ENCODE measurements around the gene OOSP3. TPM values are rescaled to one million over a fixed set of nuclear protein-coding genes. Genes with fewer than 3 reads are reported as not detected.
A peak's percentile ranks its signal among the peaks of the same experiment; 100 is the strongest.

The OOSP3 gene
- total RNA-seq, 1 experiment from 2014 or later, result not detected

GRCh38 chr11:59891781-59892181 is 13.2 kb downstream of the OOSP3 start:
- CTCF ChIA-PET, result no interaction called here
- Histone ChIP-seq H3K27me3 (ENCODE audit: insufficient read depth, low read depth) (no peaks in the 10 kb centered on the region), H3K79me2 (ENCODE audit: low read depth) (no peaks in the 10 kb centered on the region), H3F3A (ENCODE audit: insufficient read depth, low read depth) (no peaks in the 10 kb centered on the region), H3K9me3 (ENCODE audit: insufficient read depth, low read depth) (0 out of 2 replicates have a peak, but pooled peaks cover 6% of the 10 kb centered on the region), H2AFZ (no peak overlapping the region), H4K20me1 (ENCODE audit: insufficient read depth) (no peaks in the 10 kb centered on the region), H3K4me1 (replicated peaks; ENCODE audit: insufficient read depth) (no peaks in the 10 kb centered on the region), H3K9me2 (ENCODE audit: insufficient read depth) (no peaks in the 10 kb centered on the region), H3K4me2 (no peak overlapping the region), H3K4me3 (no peak overlapping the region), H3K27ac (no peak overlapping the region), H3K36me3 (ENCODE audit: low read depth) (no peaks in the 10 kb centered on the region)
- TF ChIP-seq CTCF (conservative IDR thresholded peaks at IDR 0.05), result no peak
- TF ChIP-seq EZH2 (IDR thresholded peaks at IDR 0.05; ENCODE audit: low read depth), result no peak
- intact Hi-C loops (cut with micrococcal nuclease; ENCODE audit: unreplicated experiment), result no loop called here
- DNase-seq, result no peak
- BruUV-seq (replicated peaks), result no TSS peak
- POLR2A ChIA-PET (ENCODE audit: unreplicated experiment), result no interaction called here

- H3K36me3 ChIP-seq (ENCODE audit: low read depth), result no peaks in the 10 kb centered on the region
- intact Hi-C loops (cut with micrococcal nuclease; ENCODE audit: unreplicated experiment), result no loop called here
- H3K4me3 ChIP-seq, result no peak overlapping the region
- no peak overlapping the region for H3K4me2 ChIP-seq
- no peak for DNase-seq
- ChIA-PET POLR2A (ENCODE audit: unreplicated experiment) (interaction anchor here (0.7 kb wide), 1 partner anchor 827 kb away, joined by 11 read pairs; no protein-coding TSS in a partner anchor), CTCF (no interaction called here)
- H2AFZ ChIP-seq, result no peak overlapping the region
- H3K27ac ChIP-seq, result no peak overlapping the region
- no TSS peak for BruUV-seq (replicated peaks)
- no peaks in the 10 kb centered on the region for H3F3A ChIP-seq (ENCODE audit: insufficient read depth, low read depth)
- TF ChIP-seq EZH2 (IDR thresholded peaks at IDR 0.05; ENCODE audit: low read depth), result no peak
- TF ChIP-seq CTCF (conservative IDR thresholded peaks at IDR 0.05), result no peak
- H3K4me1 ChIP-seq (replicated peaks; ENCODE audit: insufficient read depth), result no peaks in the 10 kb centered on the region
- no peaks in the 10 kb centered on the region; the same call in 1 of the 2 replicates for H3K9me2 ChIP-seq (ENCODE audit: insufficient read depth)
- H3K9me3 ChIP-seq (ENCODE audit: insufficient read depth, low read depth), result no peaks in the 10 kb centered on the region
- no peaks in the 10 kb centered on the region for H3K79me2 ChIP-seq (ENCODE audit: low read depth)
- H3K27me3 ChIP-seq (ENCODE audit: insufficient read depth, low read depth), result no peaks in the 10 kb centered on the region
- no peaks in the 10 kb centered on the region for H4K20me1 ChIP-seq (ENCODE audit: insufficient read depth)
Observed at GRCh38 chr11:59894616-59895015, 16.0 kb downstream of the OOSP3 start.

GRCh38 chr11:59898046-59898445 is 19.5 kb downstream of the OOSP3 start:
- H3K27ac ChIP-seq, result no peak overlapping the region
- CTCF ChIA-PET, result interaction anchor here (0.6 kb wide), 1 partner anchor 41 kb away, joined by 3 read pairs; no protein-coding TSS in a partner anchor
- no peaks in the 10 kb centered on the region for H3K79me2 ChIP-seq (ENCODE audit: low read depth)
- no peaks in the 10 kb centered on the region for H3K27me3 ChIP-seq (ENCODE audit: insufficient read depth, low read depth)
- TF ChIP-seq CTCF (conservative IDR thresholded peaks at IDR 0.05), result no peak
- no peak for TF ChIP-seq EZH2 (IDR thresholded peaks at IDR 0.05; ENCODE audit: low read depth)
- H3K4me3 ChIP-seq, result no peak overlapping the region
- no peaks in the 10 kb centered on the region for H3F3A ChIP-seq (ENCODE audit: insufficient read depth, low read depth)
- H3K4me1 ChIP-seq (replicated peaks; ENCODE audit: insufficient read depth), result no peaks in the 10 kb centered on the region
- H4K20me1 ChIP-seq (ENCODE audit: insufficient read depth), result no peaks in the 10 kb centered on the region
- H3K36me3 ChIP-seq (ENCODE audit: low read depth), result no peaks in the 10 kb centered on the region
- no peak overlapping the region for H2AFZ ChIP-seq
- BruUV-seq (replicated peaks), result TSS peak; percentile 44
- intact Hi-C loops (cut with micrococcal nuclease; ENCODE audit: unreplicated experiment), result no loop called here
- no peaks in the 10 kb centered on the region; the same call in 1 of the 2 replicates for H3K9me2 ChIP-seq (ENCODE audit: insufficient read depth)
- no peak for DNase-seq
- POLR2A ChIA-PET (ENCODE audit: unreplicated experiment), result no interaction called here
- no peak overlapping the region for H3K4me2 ChIP-seq
- H3K9me3 ChIP-seq (ENCODE audit: insufficient read depth, low read depth), result no peaks in the 10 kb centered on the region

Measured in PC-9 (cell line).